Stimulated activated CD4-positive, alpha-beta T cell treated with anti-CD3 and anti-CD28 coated beads, Interleukin-4, amount 100 ng/mL, for 48 hours (primary cell): ENCODE results near the gene RPS6KA2.
A peak's percentile ranks its signal among the peaks of the same experiment; 100 is the strongest.
"Not testable (repeated sequence)": the region's sequence is repeated elsewhere in the genome, so short reads cannot be mapped to it uniquely, and the experiment has no call there.

Source experiments
- DNase-seq, 2 donors: peaks; one replicate each; pipeline ENCODE4 v3.0.0-alpha.2; 2020; ENCODE audit warnings: low read depth in 2 of 2

RPS6KA2 gene

DNA sequence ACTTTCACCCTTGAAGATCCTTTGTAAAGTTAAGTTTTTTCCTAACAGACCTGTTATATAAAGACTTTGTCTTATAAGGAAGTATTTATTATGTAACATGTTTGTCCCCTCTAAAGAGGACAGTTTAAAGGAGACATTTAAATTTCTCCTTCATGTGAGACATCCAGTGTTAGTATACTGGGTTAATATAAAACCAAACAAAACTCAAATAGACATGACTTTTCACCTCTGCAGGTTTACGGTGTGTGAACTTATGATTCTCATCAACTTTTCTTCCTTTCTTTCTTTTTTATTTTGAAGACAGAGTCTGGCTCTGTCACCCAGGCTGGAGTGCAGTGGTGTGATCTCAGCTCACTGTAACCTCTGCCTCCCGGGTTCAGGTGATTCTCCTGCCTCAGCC lies 226.9 kb downstream of the RPS6KA2 start:
- no peak for DNase-seq

GRCh38 chr6:166398348-166398747 lies 228.7 kb downstream of the RPS6KA2 start:
- no peak for DNase-seq

DNA sequence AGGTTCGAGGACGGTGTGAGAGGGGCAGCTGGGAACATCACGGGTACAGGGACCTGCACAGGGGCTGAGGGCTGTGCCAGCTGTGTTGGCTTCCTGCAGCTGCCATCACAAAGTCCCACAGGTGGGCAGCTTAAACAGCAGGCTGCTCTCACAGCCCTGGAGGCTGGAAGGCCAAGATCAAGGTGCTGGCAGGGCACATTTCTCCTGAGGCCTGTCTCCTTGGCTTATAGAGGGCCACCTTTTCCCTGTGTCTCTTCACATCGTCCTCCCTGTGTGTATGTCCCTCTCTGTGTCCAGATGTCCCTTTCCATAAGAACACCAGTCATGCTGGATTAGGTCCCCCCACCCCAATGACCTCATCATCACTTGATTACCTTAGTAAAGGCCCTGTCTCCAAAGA lies 229.2 kb downstream of the RPS6KA2 start:
- DNase-seq, result no peak

- no peak for DNase-seq
Observed at GRCh38 chr6:166395778-166396177, 231.3 kb downstream of the RPS6KA2 start.

DNA sequence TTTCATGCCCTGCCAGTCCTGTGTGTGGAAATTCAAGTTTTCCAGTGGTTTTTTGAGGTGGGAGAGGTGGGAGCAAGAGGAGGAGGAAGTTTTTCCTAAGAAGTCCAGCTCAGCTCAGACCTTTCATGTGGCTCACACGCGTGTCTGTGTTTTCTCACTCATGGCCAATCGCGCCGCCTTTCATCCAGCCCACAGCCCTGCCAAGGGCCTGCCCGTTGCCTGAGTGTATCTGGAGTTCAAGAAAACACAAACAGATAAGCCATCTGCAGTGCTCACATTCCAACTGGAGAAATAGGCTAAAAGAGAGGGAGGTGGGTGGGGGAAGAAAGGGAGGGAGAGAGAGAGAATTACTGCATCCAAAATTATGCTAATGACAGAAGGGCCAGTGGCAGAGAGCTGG lies 231.7 kb downstream of the RPS6KA2 start:
- DNase-seq, result no peak

GRCh38 chr6:166394036-166394892 lies 232.8 kb downstream of the RPS6KA2 start:
- DNase-seq, result no peak

GRCh38 chr6:166393535-166393823 lies 233.6 kb downstream of the RPS6KA2 start:
- DNase-seq, result no peak

- DNase-seq, result not testable (repeated sequence)
Observed at GRCh38 chr6:166392755-166393534, 234.1 kb downstream of the RPS6KA2 start.

DNA sequence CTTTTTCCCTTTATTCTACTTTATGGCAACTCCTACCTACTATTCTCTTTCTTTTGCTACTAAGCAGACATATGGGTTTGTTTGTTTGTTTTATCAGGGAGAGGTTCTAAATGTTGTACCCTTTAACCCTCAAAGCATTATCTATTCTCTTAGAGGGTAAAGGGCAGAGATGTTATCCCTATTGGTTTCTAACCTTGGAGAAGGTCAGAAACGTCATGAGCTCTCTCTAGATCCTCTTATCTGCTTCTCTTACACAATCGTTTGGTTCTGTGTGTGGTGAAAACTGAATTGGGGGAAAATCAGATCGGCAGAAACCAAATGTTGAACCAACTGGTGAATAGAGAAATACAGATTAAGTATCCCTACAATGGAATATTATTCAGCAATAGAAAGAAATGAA lies 237.9 kb downstream of the RPS6KA2 start:
- no peak for DNase-seq

- no peak for DNase-seq
Observed at GRCh38 chr6:166388290-166389004, 238.6 kb downstream of the RPS6KA2 start.

- no peak for DNase-seq
Observed at GRCh38 chr6:166387642-166388289, 239.3 kb downstream of the RPS6KA2 start.

DNA sequence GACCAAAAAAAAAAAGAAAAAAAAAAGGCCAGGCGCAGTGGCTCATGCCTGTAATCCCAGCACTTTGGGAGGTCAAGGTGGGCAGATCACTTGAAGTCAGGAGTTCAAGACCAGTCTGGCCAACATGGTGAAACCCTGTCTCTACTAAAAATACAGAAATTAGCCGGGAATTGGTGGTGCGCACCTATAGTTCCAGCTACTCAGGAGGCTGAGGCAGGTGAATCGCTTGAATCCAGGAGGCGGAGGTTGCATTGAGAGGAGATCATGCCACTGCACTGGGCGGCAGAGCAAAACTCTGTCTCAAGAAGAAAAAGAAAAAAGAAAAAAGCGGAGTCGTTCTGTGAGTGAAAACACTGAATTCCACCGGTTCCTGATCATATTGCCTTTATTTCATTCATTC lies 240.0 kb downstream of the RPS6KA2 start:
- not testable (repeated sequence) for DNase-seq

DNA sequence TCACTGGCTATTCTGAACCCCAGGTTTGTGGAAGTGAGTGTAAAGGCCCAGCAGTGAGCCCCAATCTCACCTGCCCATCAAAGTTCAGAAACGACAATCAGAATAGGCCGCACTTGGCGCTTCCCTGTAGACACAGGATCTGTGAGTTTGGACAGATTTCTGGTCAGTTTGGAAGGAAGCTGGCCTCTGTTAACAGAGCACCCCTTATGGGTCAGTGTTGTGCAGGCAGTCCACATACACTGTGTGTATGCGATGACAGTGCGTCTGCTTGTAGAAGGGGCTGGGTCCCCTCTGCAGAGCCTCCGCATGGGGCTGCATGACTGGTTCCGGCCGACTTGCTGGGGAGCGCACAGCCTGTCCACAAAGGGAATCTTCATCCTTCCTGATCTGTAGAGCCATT lies 240.9 kb downstream of the RPS6KA2 start:
- no peak for DNase-seq

DNA sequence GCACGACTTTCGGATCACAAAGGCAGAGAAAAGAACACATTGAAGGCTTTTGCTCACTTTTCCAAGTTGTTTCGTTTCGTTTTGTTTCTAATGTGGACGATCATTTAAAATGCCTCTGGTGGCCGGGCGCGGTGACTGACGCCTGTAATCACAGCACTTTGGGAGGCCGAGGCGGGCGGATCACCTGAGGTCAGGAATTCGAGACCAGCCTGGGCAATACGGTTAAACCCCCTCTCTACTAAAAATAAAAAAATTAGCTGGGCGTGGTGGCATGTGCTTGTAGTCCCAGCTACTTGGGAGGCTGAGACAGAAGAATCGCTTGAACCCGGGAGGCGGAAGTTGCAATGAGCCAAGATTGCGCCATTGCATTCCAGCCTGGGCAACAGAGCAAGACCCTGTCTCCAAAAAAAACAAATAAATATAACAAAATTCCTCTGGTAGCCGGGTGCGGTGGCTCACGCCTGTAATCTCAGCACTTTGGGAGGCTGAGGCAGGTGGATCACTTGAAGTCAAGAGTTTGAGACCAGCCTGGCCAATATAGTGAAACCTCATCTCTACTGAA lies 243.2 kb downstream of the RPS6KA2 start:
- peak; percentile 9 to 19 for DNase-seq

DNA sequence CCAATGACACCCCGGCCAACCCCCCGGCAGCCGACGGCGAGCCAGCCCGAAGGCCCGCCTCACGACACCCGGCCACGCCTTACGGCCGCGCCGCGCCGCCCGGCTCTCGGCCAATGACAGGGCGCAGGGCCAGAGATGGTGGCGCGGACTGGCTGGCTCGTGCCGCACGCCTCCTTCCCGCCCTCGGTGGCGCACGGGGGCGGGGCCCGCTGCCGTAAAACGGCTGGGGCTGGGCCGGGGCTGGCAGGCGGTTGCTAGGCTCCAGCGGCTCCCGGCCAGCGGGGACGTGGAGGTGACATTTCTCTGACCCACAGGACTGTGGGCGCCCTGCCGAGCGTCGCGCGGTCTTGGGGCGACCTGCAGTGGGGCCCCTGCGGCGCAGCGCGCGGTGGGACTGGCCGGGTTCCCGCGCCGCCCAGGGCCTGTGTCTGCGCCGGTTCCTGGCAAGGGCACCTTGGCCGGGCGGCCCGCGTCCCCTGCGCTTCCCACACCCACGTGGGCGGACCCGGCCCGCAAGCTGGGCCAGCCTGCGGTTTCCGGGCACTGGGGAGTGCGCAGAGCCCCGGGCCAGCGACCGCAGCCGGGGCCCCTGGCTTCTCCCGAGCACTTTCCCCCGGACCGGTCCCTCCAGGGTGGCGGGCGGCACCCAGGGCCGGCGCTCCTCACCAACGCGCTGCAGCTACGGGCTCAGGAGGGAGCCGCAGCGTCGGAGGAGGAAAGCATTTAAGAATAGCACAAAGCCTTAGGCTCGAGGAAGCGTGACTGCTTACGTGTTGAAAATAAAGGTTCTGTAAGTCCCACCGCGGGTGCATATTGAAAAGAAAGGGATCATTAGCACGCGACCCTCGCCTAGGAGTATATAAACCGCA lies 243.9 kb downstream of the RPS6KA2 start, which contains the start of gene MPC1:
Gene MPC1 (minus strand): TSS at position 8 of the 869 bp plus-strand sequence. CDS start 64 bp downstream, outside the sequence.
- peak; percentile 88 to 92 for DNase-seq

GRCh38 chr6:166382500-166382932 lies 244.5 kb downstream of the RPS6KA2 start:
- peak in 1 of 2 donors; percentile 15 for DNase-seq

DNA sequence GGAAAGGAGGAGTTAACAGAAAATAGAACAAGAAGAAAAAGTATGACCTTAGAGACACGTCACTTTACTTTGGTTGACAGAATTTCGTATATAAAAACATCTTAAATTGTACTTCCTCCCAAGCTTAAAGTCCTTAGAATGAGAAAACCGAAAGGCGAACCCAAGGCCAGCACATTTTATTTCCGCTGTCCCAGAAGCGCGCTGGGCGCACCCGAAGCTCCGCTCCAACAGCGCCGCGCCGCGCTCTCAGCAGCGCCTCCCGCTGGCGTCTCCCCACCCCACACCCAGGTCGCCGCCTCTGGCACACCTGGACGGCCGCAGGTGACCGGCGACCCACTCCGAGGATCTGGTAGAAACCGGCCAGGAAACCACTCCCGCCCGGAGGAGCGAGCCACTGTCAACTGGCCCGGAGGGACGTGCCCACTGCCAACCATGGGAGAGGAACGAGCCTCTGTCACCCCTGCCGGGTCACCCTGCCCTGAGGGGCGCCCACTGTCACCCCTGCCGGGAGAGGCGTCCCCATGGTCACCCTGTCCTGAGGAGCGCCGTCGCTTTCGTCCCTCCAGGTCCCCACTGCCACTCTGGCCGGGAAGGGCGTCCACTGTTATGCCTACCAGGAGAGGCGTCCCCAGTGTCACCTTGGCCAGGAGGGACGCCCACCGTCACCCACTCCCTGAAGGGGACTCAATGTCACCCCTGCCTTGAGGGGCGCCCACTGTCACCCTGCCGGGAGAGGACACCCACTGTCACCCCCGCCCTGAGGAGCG lies 245.1 kb downstream of the RPS6KA2 start:
- peak; percentile 59 to 67 for DNase-seq

DNA sequence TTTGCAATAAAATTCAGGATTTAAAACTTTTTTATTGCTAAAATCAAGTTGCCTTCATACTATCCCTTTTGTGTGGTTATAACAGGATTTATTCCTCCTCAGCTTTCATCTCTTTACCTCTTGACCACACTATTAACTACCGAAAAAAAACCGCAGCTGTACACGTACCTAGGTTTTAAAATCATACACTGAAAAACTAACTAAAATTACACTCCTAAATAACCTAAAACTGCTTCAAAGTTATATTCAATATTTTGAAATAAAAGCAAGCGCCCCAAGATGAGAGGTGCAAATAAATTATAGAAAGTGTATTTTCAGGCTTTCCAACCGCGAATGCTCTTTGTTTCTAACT lies 245.7 kb downstream of the RPS6KA2 start:
- DNase-seq, result no peak

GRCh38 chr6:166379800-166380199 lies 247.3 kb downstream of the RPS6KA2 start:
- no peak for DNase-seq

DNA sequence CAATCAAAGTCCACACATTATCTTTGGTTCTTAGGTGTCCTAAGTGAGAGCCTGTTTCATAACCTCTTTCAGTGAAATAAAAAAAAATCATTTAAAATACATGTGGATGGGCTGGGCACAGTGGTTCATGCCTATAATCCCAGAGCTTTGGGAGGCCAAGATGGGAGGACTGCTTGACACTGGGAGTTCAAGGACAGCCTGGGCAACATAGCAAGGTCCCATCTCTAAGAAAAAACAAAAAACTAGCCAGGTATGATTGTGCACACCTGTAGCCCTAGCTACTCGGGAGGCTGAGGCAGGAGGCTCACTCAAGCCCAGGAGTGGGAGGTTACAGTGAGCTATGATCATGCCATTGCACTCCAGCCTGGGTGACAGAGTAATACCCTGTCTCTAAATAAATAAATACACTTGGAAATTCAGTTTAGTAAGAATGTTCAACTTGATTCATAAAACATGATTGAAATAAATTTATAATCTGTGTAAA lies 247.9 kb downstream of the RPS6KA2 start:
- DNase-seq, result no peak
